HG03175 (cell line): ENCODE results near the gene TSPAN14.
"Not testable (repeated sequence)": the region's sequence is repeated elsewhere in the genome, so short reads cannot be mapped to it uniquely, and the experiment has no call there.

ENCODE experiments used
- ATAC-seq: cut with Tn5 transposase; IDR thresholded peaks from one replicate; pipeline ENCODE4 v1.9.1; 2021; ENCODE audit warnings: mild to moderate bottlenecking, moderate library complexity; ENCODE audit not compliant: unreplicated experiment

TSPAN14 gene

GRCh38 chr10:80539421-80540031 is 85.4 kb downstream of the TSPAN14 start:
- ATAC-seq: no peak

GRCh38 chr10:80540136-80540535 is 86.0 kb downstream of the TSPAN14 start:
- ATAC-seq: no peak

- ATAC-seq: no peak
These were observed 86.5 kb downstream of the TSPAN14 start for GRCh38 chr10:80540618-80540980.

- ATAC-seq: peak; percentile 55
These were observed 87.1 kb downstream of the TSPAN14 start for GRCh38 chr10:80540981-80541750.

- ATAC-seq: no peak
These were observed 87.9 kb downstream of the TSPAN14 start for GRCh38 chr10:80542053-80542452.

GRCh38 chr10:80542652-80543318 is 88.7 kb downstream of the TSPAN14 start:
- no peak for ATAC-seq

GRCh38 chr10:80543319-80543672 is 89.2 kb downstream of the TSPAN14 start:
- not testable (repeated sequence) for ATAC-seq

- ATAC-seq: no peak
These were observed 90.3 kb downstream of the TSPAN14 start for GRCh38 chr10:80544316-80544953.

GRCh38 chr10:80545258-80545881 is 91.3 kb downstream of the TSPAN14 start:
- no peak for ATAC-seq

GRCh38 chr10:80552151-80552646 is 98.1 kb downstream of the TSPAN14 start:
- ATAC-seq: no peak

GRCh38 chr10:80553436-80553835 is 99.3 kb downstream of the TSPAN14 start:
- no peak for ATAC-seq

- ATAC-seq: no peak
These were observed 99.9 kb downstream of the TSPAN14 start for GRCh38 chr10:80554050-80554449.

GRCh38 chr10:80555415-80555814 is 101.3 kb downstream of the TSPAN14 start:
- no peak for ATAC-seq

- ATAC-seq: no peak
These were observed 107.8 kb downstream of the TSPAN14 start for GRCh38 chr10:80561950-80562349.

GRCh38 chr10:80567292-80567691 is 113.2 kb downstream of the TSPAN14 start:
- no peak for ATAC-seq

GRCh38 chr10:80569131-80569895 is 115.2 kb downstream of the TSPAN14 start:
- no peak for ATAC-seq

- no peak for ATAC-seq
These were observed 117.2 kb downstream of the TSPAN14 start for GRCh38 chr10:80571352-80571751.

GRCh38 chr10:80579181-80579763 is 125.2 kb downstream of the TSPAN14 start:
- no peak for ATAC-seq

- ATAC-seq: no peak
These were observed 125.9 kb downstream of the TSPAN14 start for GRCh38 chr10:80579849-80580637.
